HG03521 (cell line): ENCODE results near the gene MYO15B.

ENCODE experiments used
- ATAC-seq: cut with Tn5 transposase; IDR thresholded peaks from one replicate; pipeline ENCODE4 v1.9.1; 2021; ENCODE audit warnings: mild to moderate bottlenecking, moderate library complexity; ENCODE audit not compliant: unreplicated experiment

Gene MYO15B

DNA sequence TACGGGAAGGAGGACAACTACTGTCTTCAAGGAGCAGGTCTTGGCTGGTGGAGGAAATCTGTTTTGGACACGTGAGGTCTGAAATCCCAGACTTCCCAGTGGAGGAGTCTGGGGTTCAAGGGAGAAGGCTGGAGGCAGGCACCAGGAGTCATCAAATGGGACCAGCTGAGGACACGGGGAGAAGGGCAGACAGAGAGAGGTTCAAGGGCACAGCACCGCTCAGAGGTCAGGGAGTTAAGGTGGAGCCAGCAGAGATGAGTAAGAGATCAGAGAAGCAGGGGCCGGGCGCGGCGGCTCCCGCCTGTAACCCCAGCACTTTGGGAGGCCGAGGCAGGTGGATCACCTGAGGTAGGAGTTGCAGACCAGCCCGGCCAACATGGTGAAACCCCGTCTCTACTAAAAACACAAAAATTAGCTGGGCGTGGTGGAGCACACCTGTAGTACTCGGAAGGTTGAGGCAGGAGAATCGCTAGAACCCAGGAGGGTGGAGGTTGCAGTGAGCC lies 35.2 kb downstream of the MYO15B start:
- no peak for ATAC-seq

GRCh38 chr17:75623386-75623785 lies 35.8 kb downstream of the MYO15B start:
- ATAC-seq, result no peak

- no peak for ATAC-seq
These were observed 36.4 kb downstream of the MYO15B start for GRCh38 chr17:75624021-75624420.

- ATAC-seq, result no peak
These were observed 37.2 kb downstream of the MYO15B start for GRCh38 chr17:75624714-75625345.

DNA sequence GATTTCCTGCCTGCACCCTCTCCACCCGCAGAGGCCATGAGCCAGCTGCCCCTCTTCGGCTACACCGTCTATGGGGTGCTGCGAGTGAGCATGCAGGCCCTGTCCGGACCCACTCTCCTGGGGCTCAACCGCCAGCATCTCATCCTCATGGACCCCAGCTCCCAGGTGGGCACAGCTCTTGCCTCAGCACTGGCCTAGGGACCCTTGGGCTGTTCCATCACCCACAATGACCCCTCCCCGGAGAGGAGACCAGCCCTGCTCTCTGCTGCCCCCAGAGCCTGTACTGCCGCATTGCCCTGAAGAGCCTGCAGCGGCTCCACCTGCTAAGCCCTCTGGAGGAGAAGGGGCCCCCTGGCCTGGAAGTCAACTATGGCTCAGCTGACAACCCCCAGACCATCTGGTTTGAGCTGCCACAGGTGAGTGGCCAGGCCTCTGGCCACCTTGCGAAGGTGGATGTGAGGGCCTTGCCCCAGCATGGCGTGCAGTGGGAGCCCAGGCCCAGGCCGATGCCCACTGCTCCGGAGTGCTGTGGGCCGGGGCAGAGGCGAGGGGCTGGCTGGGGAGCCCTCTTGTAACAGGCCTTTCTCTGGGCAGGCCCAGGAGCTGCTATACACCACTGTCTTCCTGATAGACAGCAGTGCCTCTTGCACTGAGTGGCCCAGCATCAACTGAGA lies 38.4 kb downstream of the MYO15B start:
- no peak for ATAC-seq

GRCh38 chr17:75626496-75627038 lies 39.0 kb downstream of the MYO15B start:
- no peak for ATAC-seq

DNA sequence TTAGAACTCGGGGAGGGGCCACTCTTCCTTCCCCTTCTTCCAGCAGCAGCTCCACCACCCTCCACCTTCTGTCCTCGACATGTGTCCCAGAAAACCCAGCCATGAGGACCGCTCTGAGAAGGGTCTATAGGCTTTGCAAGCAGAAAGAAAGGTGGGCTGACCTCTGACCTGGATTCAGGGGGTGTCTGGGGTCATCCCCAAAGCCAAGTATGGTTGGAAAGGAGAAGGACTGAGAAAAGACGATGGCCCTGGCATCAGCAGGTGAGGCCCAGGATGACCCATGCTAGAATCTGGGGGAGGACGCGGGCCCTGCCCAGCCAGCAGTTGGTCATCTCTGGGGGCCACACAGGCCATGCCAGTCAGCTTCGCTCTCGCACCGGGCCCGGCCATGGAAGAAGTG lies 39.5 kb downstream of the MYO15B start:
- ATAC-seq, result no peak

DNA sequence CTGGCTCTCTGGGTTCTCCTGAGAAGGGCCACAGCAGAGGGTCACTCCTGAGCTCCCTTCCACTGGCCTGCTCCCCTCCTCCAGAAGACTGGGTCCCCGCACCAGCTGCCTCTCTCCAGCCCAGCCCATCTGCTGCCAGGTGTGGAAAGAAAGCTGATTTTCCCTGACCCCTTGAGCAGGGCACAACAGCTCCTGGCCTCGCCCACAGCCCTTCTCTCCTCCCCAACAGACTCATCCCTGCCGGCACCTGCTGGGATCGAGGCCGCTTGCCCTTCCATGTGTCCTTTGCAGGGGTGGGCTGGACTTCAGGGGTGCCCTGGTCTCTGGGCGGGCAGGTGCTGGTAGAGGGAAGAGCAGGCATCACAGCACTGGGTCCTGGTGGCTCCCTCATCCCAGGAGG lies 40.8 kb downstream of the MYO15B start:
- ATAC-seq, result no peak

- ATAC-seq, result no peak
These were observed 41.6 kb downstream of the MYO15B start for GRCh38 chr17:75629157-75629556.

DNA sequence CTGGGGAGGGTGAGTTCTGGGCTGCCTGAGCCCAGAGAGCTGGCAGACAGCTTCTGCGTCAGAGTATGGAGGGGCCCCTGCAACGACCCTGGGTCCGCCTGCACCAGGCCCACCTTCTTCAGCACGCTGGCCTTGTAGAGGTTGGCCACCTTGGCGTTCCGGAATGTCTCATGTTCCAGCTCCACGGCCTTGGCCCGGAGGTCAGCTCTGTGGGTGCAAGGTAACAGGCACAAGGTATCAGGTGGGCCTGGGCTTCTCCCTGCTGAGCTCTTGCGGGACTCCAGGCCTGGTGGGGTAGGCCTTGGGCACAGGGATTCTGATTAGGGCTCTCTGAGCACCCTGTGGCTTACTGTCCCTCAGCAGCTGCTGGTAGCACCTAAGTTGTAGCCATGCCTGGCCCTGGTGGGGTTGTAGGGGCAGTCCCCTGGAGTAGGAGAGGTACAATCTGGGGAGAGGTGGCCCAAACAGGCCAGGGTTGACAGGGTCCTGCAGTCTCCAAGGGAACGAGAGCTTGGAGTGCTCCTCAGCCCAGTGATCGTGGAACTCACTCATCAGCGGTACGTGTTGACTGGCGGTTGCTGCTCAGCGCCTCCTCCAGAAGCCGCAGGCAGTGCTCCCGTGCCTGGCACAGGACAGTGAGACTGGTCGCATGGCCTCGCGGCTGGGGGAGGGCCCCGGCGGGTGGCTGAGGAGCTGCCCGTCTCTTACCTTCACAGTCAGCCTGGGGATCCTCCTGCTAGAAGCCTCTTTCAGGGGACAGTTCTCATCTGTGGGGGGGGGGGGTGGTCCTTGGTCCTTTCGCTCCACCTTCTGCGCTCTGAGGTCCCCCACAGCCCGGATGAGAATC lies 42.7 kb downstream of the MYO15B start:
- no peak for ATAC-seq

GRCh38 chr17:75631353-75631752 lies 43.8 kb downstream of the MYO15B start:
- no peak for ATAC-seq

GRCh38 chr17:75632428-75632827 lies 44.8 kb downstream of the MYO15B start:
- ATAC-seq, result no peak

GRCh38 chr17:75632863-75633485 lies 45.4 kb downstream of the MYO15B start, which contains the start of gene SMIM5:
SMIM5 (plus strand) TSS chr17:75633434; CDS start chr17:75640202, 6,768 bp downstream.
- no peak for ATAC-seq

- ATAC-seq, result no peak
These were observed 46.1 kb downstream of the MYO15B start for GRCh38 chr17:75633486-75634375.

GRCh38 chr17:75634376-75634740 lies 46.8 kb downstream of the MYO15B start:
- no peak for ATAC-seq

- no peak for ATAC-seq
These were observed 47.4 kb downstream of the MYO15B start for GRCh38 chr17:75634754-75635609.

DNA sequence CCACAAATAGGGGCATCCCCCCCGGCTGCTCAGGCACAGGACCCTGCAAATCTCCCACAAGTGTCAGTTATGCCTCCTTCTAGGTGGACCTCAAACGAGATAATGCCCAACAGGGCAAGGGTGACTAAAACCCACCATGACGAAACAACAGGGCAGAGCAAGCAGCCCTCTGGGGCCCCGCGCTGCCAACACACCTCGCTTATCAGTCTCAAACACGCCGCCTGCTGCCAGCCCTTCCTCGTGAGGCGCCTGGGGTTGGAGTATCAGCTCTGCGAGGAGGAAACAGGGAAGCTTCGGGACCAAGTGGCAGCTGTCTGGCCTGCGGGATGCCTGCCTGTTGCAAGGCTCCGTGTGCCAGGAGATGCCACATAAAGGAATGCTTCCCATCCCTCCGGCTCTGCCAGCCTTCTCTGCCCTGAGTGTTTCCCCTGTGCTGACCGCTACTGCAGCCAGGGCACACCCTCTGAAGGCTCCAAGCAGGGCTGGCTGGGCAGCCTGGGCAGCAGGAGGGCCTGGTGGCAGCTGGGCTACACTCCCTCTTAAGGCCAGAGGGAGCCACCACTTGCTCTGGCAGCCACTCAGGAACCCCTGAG lies 48.1 kb downstream of the MYO15B start:
- ATAC-seq, result no peak

DNA sequence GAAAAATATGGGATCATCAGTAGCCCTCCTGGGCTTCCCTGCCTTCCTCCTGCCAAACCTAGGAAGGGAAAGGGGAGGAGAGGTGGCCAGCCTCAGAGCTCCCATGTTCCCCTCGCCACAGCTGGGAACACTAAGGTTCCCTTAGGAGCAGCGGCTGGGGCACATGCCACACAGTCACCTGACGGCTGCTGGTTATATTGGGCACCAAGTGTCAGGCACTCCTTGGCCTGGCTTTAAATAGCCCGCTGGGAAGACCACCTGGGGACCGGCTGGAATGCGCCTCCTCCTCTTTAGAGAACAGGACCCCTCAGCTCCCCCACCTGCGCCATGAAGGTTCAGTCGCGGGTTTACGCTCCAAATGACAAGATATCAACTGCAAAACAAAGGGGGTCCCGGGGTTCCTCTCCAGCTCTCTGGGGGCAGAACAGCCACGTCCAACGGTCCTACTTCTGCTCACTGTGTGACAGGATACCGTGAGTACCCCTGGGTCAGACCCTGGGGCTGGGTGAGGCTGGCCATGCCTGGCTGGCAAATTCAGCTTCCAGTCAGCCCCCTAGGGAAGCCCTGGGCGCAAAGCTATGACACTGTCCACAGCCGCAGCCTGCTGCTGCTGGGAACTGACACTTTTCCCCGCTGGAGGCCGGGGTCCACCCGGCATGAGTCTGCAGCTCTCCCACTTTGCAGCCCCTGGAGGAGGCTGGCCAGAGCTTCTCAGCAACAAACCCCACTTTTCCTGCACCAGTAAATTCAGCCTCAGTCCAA lies 49.0 kb downstream of the MYO15B start:
- no peak for ATAC-seq
